ENCODE measurements around the gene OR2Y1.

DNA sequence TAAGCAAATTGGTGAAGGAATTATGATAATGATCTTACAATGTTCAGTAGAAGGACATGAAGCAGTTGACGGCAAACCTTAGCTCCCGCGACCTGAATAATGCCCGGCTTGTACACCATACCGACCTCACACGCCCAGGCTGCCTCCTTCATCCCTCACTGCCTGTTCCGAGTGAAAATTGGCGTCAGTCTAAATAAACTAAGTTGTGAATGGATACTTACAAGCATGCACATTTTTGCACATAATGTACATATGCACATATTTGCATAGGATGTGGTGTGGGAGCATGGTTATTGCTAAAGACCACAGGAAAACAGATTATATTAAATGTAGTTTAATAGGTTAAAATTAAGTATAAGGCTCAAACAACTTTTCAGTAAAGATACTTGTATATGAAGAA is 14.9 kb downstream of the OR2Y1 start:
- TF ChIP-seq, protein P1, sequence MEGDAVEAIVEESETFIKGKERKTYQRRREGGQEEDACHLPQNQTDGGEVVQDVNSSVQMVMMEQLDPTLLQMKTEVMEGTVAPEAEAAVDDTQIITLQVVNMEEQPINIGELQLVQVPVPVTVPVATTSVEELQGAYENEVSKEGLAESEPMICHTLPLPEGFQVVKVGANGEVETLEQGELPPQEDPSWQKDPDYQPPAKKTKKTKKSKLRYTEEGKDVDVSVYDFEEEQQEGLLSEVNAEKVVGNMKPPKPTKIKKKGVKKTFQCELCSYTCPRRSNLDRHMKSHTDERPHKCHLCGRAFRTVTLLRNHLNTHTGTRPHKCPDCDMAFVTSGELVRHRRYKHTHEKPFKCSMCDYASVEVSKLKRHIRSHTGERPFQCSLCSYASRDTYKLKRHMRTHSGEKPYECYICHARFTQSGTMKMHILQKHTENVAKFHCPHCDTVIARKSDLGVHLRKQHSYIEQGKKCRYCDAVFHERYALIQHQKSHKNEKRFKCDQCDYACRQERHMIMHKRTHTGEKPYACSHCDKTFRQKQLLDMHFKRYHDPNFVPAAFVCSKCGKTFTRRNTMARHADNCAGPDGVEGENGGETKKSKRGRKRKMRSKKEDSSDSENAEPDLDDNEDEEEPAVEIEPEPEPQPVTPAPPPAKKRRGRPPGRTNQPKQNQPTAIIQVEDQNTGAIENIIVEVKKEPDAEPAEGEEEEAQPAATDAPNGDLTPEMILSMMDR (IDR thresholded peaks at IDR 0.05): no peak
- TF ChIP-seq POLR2A (IDR thresholded peaks at IDR 0.05) (no peak), POLR2AphosphoS5 (IDR thresholded peaks at IDR 0.05) (no peak)

All from sigmoid colon (tissue), 4 donors.